PC-9 (cell line): ENCODE data around the gene ERMAP.

ENCODE experiments used
- EZH2 ChIP-seq: fragments of 200-600 bp; sonication (generic); IDR thresholded peaks from 2 replicates; pipeline ENCODE4 v1.8.0; 2017; ENCODE audit warnings: antibody characterized with exemption, low read depth
- TF ChIP-seq, protein P1 (sequence below): fragments of 200-600 bp; sonication (generic); conservative IDR thresholded peaks from 2 replicates; pipeline ENCODE4 v1.6.1; 2017; ENCODE audit warnings: mixed run types, antibody characterized with exemption, mild to moderate bottlenecking, moderate library complexity

DNA sequence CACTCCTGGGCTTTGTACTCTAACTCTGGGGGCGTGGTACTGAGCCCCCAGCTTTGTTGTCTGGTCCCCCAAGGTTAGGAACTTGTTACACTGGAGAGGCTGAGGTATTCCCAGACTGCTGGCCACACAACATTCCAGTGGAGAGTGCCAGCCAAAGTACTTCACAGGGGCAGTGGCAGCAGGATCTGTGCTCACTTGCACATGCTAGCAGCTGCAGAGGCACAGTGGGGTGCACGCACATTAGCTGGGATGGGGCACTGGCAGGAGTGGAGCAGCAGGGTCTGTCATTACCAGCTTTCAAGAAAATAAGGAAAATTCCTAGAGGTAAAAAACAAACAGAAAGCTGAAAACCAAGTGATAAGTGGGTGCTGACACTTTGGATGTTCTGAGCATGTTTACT, 60.5 kb downstream of the ERMAP start:
- TF ChIP-seq, protein P1, sequence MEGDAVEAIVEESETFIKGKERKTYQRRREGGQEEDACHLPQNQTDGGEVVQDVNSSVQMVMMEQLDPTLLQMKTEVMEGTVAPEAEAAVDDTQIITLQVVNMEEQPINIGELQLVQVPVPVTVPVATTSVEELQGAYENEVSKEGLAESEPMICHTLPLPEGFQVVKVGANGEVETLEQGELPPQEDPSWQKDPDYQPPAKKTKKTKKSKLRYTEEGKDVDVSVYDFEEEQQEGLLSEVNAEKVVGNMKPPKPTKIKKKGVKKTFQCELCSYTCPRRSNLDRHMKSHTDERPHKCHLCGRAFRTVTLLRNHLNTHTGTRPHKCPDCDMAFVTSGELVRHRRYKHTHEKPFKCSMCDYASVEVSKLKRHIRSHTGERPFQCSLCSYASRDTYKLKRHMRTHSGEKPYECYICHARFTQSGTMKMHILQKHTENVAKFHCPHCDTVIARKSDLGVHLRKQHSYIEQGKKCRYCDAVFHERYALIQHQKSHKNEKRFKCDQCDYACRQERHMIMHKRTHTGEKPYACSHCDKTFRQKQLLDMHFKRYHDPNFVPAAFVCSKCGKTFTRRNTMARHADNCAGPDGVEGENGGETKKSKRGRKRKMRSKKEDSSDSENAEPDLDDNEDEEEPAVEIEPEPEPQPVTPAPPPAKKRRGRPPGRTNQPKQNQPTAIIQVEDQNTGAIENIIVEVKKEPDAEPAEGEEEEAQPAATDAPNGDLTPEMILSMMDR = no peak
- TF ChIP-seq EZH2 = no peak
